GM12878 (cell line): ENCODE measurements around the gene INHA. TPM values are rescaled to one million over a fixed set of nuclear protein-coding genes. Genes with fewer than 3 reads are reported as not detected.

Experiments used
- ATAC-seq: fragments of 200-7000 bp; cut with Tn5 transposase; 3 replicates; pipeline ENCODE4 v1.9.1; 2020; ENCODE audit warnings: mild to moderate bottlenecking, moderate library complexity
- BruUV-seq: library from RNA; stranded (reverse); fragments of 400-500 nt; replicated peaks from 2 replicates; lab custom pipeline; 2021; lab: Mats Ljungman, UMichigan
- CTCF ChIA-PET: fragments of 300-600 bp; sonication (Branson Sonifier 250); formaldehyde crosslinking; extraction: SDS; loops from one replicate; lab custom pipeline; 2021; ENCODE audit warnings: inconsistent platforms; lab: Yijun Ruan, JAX
- POLR2A ChIA-PET: fragments of 350-600 bp; formaldehyde crosslinking; extraction: SDS; loops from one replicate; lab custom pipeline; 2021; ENCODE audit warnings: inconsistent platforms; lab: Charles Lee
- RAD21 ChIA-PET: fragments of 300-600 bp; sonication (Branson Sonifier 250); formaldehyde crosslinking; loops from one replicate; lab custom pipeline; 2023; ENCODE audit warnings: antibody characterized with exemption; ENCODE audit not compliant: unreplicated experiment; lab: Charles Lee
- SMC1A ChIA-PET: fragments of 300-600 bp; sonication (Branson Sonifier 250); formaldehyde crosslinking; loops from one replicate; lab custom pipeline; 2023; ENCODE audit not compliant: unreplicated experiment, uncharacterized antibody; lab: Charles Lee
- DNase-seq: peaks from one replicate; pipeline ENCODE4 v3.0.0-alpha.2; 2011; ENCODE audit warnings: low read depth, low spot score
- FAIRE-seq: peaks from 3 replicates; lab custom pipeline; 2011; peaks lifted over from hg19 to GRCh38; lab: Jason Lieb, UNC
- H2AFZ ChIP-seq: 2 replicates; pipeline ENCODE4 v1.6.0; 2011; ENCODE audit warnings: low read depth, low read length, control low read depth; ENCODE audit not compliant: control insufficient read depth
- H3K27ac ChIP-seq: 2 replicates; pipeline ENCODE4 v1.5.1; 2011; ENCODE audit warnings: control low read depth; ENCODE audit not compliant: control insufficient read depth, insufficient read depth
- H3K27me3 ChIP-seq, 2 experiments: replicated peaks in 1 of 2; 2 replicates each; pipeline versions ENCODE4 v1.6.0 to v1.6.1; 2011; ENCODE audit warnings: low read length in 1 of 2; ENCODE audit not compliant: control insufficient read depth in 2 of 2, insufficient read depth in 2 of 2
- H3K36me3 ChIP-seq, 2 experiments: 2 replicates each; pipeline ENCODE4 v1.5.1; 2011; ENCODE audit warnings: low read length in 1 of 2; ENCODE audit not compliant: control insufficient read depth in 2 of 2, insufficient read depth in 2 of 2
- H3K4me1 ChIP-seq: 2 replicates; pipeline ENCODE4 v1.6.1; 2011; ENCODE audit warnings: mild to moderate bottlenecking, low read length, moderate library complexity, mixed read lengths; ENCODE audit not compliant: control insufficient read depth, insufficient read depth
- H3K4me2 ChIP-seq: 2 replicates; pipeline ENCODE4 v1.6.0; 2011; ENCODE audit warnings: control low read depth; ENCODE audit not compliant: control insufficient read depth, insufficient read depth
- H3K4me3 ChIP-seq: fragments of 200-600 bp; sonication (generic); 2 replicates; pipeline ENCODE4 v1.5.1; 2016
- H3K79me2 ChIP-seq: 2 replicates; pipeline ENCODE4 v1.6.0; 2011; ENCODE audit warnings: low read length; ENCODE audit not compliant: control insufficient read depth, insufficient read depth
- H3K9ac ChIP-seq: 2 replicates; pipeline ENCODE4 v1.8.0; 2011; ENCODE audit warnings: low read length, control low read depth, mixed read lengths; ENCODE audit not compliant: control insufficient read depth, insufficient read depth
- H3K9me3 ChIP-seq: replicated peaks from 3 replicates; pipeline ENCODE4 v1.5.1; 2011; ENCODE audit warnings: mild to moderate bottlenecking, low read length; ENCODE audit not compliant: control insufficient read depth, insufficient read depth
- H4K20me1 ChIP-seq: 2 replicates; pipeline ENCODE4 v1.6.0; 2011; ENCODE audit not compliant: control insufficient read depth, insufficient read depth
- ASH2L ChIP-seq: fragments of 300-600, 200-600 bp; sonication (generic); IDR thresholded peaks from 2 replicates; pipeline ENCODE4 v1.6.1; 2017; ENCODE audit warnings: low read depth, mild to moderate bottlenecking, borderline replicate concordance
- BACH1 ChIP-seq: fragments of 450-650 bp; IDR thresholded peaks from 2 replicates; pipeline ENCODE4 v1.6.1; 2017; ENCODE audit warnings: mild to moderate bottlenecking, borderline replicate concordance
- BHLHE40 ChIP-seq, 2 experiments: fragments of 450-650 bp in 1 of 2; IDR thresholded peaks; 2 replicates each; pipeline ENCODE4 v1.6.1; 2011 to 2017; ENCODE audit warnings: low read depth in 2 of 2, borderline replicate concordance in 1 of 2, improper control_type of control experiment in 1 of 2, low read length in 1 of 2, mild to moderate bottlenecking in 1 of 2
- EED ChIP-seq: sonication (generic); IDR thresholded peaks from 2 replicates; pipeline ENCODE4 v1.6.1; 2016; ENCODE audit warnings: antibody characterized with exemption, low read depth
- IKZF1 ChIP-seq: fragments of 450-650 bp; conservative IDR thresholded peaks from 2 replicates; pipeline ENCODE4 v1.6.1; 2017; ENCODE audit warnings: antibody characterized with exemption, mild to moderate bottlenecking
- MEF2B ChIP-seq: fragments of 450-650 bp; IDR thresholded peaks from 2 replicates; pipeline ENCODE4 v1.6.1; 2018; ENCODE audit warnings: mild to moderate bottlenecking, moderate library complexity; ENCODE audit not compliant: partially characterized antibody, poor library complexity, severe bottlenecking
- NRF1 ChIP-seq: conservative IDR thresholded peaks from 2 replicates; pipeline ENCODE4 v1.6.1; 2011; ENCODE audit warnings: mild to moderate bottlenecking, low read depth, low read length, improper control_type of control experiment
- POLR2AphosphoS5 ChIP-seq: IDR thresholded peaks from 2 replicates; pipeline ENCODE4 v1.6.1; 2011; ENCODE audit warnings: mild to moderate bottlenecking, low read length, inconsistent platforms
- RAD21 ChIP-seq: IDR thresholded peaks from 2 replicates; pipeline ENCODE4 v1.6.1; 2011; ENCODE audit warnings: mild to moderate bottlenecking, low read depth, low read length, moderate library complexity; ENCODE audit not compliant: insufficient read depth
- RAD51 ChIP-seq: fragments of 450-650 bp; IDR thresholded peaks from 2 replicates; pipeline ENCODE4 v1.6.1; 2016; ENCODE audit warnings: moderate library complexity, mild to moderate bottlenecking, inconsistent platforms
- SMC3 ChIP-seq: IDR thresholded peaks from 2 replicates; pipeline ENCODE4 v1.6.1; 2011; ENCODE audit warnings: low read length, improper control_type of control experiment, borderline replicate concordance
- YY1 ChIP-seq: IDR thresholded peaks from 2 replicates; pipeline ENCODE4 v1.6.1; 2011; ENCODE audit warnings: low read depth, mild to moderate bottlenecking, low read length
- WGBS: methylation state at CpG from one replicate; pipeline ENCODE4 v1.1.6; 2016; ENCODE audit warnings: low lambda C conversion rate; ENCODE audit not compliant: insufficient replicate concordance, insufficient coverage; ENCODE audit errors: missing lambda C conversion rate; 5-methylcytosine and 5-hydroxymethylcytosine counted together
- in situ Hi-C: fragments of 300-500 bp; cut with MboI; formaldehyde crosslinking; loops from 9 replicates; pipeline ENCODE4 v1.14.3; 2018; ENCODE audit warnings: mixed read lengths
- intact Hi-C: fragments of 100-400 bp; cut with micrococcal nuclease; formaldehyde crosslinking; loops from one replicate; pipeline ENCODE4 v1.14.2; 2022; ENCODE audit not compliant: unreplicated experiment
- polyA plus RNA-seq, 11 experiments: library from polyadenylated mRNA; depleted of rRNA in 4 of 11; unstranded in 6 of 11; stranded (reverse) in 5 of 11; fragments of >200 nt; fragmentation: Nextera tagmentation in 4 of 11; fragmentation: Illumina TruSeq in 1 of 11; extraction: Ambion mirVana in 4 of 11; extraction: Trizol in 1 of 11; gene quantifications; 1 replicate in 1 of 11; 2 replicates in 10 of 11; pipeline versions ENCODE4 v1.2.1 to v1.2.3, GENCODE V29; 2011 to 2016; ENCODE audit warnings: inconsistent platforms in 2 of 11, missing spikeins in 2 of 11, low read depth in 1 of 11
- total RNA-seq, 4 experiments: library from RNA; depleted of rRNA in 3 of 4; stranded (reverse); fragments of >200 nt in 3 of 4; fragmentation: Illumina TruSeq in 1 of 4; extraction: Trizol in 1 of 4; gene quantifications; 2 replicates each; pipeline versions ENCODE4 v1.2.1 to v1.2.3, GENCODE V29; 2013 to 2021
- TF ChIP-seq, protein P1 (sequence below), 3 experiments: IDR thresholded peaks in 2 of 3; conservative IDR thresholded peaks in 1 of 3; 2 replicates each; pipeline ENCODE4 v1.5.1; 2011; ENCODE audit warnings: low read depth in 3 of 3, low read length in 3 of 3, mild to moderate bottlenecking in 3 of 3, control low read depth in 2 of 3, moderate library complexity in 2 of 3, inconsistent platforms in 1 of 3, mixed read lengths in 1 of 3; ENCODE audit not compliant: control insufficient read depth in 2 of 3, insufficient read depth in 1 of 3; ENCODE audit errors: extremely low read depth in 1 of 3
- TF ChIP-seq, protein P2 (sequence below): fragments of 450-650 bp; IDR thresholded peaks from 2 replicates; pipeline ENCODE4 v1.6.1; 2017; ENCODE audit warnings: mild to moderate bottlenecking, moderate library complexity
- TF ChIP-seq, protein P3 (sequence below): IDR thresholded peaks from 2 replicates; pipeline ENCODE4 v1.6.1; 2012; ENCODE audit warnings: low read depth, low read length, improper control_type of control experiment

The INHA gene
- total and polyA plus RNA-seq, 10 of the 15 experiments (the other 5 are each of a cell fraction or from before 2014, with no cell fraction given): not detected

DNA sequence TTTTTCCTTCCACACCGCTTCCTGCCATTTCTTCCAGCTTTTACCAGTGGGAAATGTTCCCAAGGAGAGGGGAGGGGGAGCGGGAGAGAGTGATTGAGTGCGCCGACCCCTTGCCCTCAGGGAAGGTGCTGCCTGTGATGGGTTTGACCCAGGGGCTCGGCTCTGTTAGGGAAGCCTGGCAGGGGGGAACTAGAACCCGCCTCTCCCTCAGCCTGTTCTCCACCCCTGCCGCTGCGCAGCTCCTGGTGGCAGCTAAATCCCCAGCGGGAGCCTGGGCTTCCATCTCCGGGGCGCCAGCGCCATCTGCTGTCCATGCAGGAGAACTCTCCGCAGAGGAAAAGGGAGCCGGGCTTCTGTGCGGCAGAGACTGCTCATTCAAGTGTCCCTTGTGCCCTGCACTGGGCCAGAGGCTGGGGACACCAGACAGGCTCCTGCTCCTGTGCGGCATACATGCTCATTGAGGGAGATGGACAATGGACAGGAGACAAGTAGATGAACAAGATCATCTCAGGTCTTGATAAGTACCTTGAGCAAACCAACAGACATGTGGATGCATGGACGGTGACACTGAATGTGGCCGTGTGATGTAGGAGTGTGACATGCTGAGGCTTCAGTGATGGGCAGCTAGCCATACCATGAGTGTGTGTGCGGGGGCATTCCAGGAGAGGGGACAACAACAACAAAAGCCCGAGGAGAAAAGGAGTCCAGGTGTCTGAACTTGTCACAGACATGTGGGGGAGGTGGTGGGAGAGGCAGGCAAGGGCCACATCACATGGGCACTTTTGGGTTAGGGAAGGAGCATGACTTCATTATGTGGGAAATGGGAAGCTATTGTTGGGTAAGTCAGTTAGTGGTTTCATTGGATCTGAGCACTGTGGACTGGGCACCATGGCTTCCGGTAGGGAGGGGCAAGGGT lies 41.8 kb upstream of the INHA start:
- peaks cover 6 to 16% of the 10 kb centered on the region in 2 experiments for H3K27me3 ChIP-seq
- intact Hi-C loops: loop anchor here (1.0 kb wide), 4 partner anchors 35 to 127 kb away; no protein-coding TSS in a partner anchor
- no peak for DNase-seq
- ChIA-PET POLR2A (no interaction called here), SMC1A (interaction anchor here (0.7 to 4.3 kb wide), 17 partner anchors 8 to 159 kb away, joined by 3 to 41 read pairs (median 3); partner anchors contain the start of genes CHPF, GMPPA, STK11IP and TMEM198), RAD21 (interaction anchor here (0.6 to 2.7 kb wide), 21 partner anchors 11 to 159 kb away, joined by 3 to 42 read pairs (median 4); partner anchors contain the start of gene GMPPA), CTCF (interaction anchor here (0.6 to 10.8 kb wide), 33 partner anchors 8 to 371 kb away, joined by 3 to 224 read pairs (median 4); partner anchors contain the start of gene GMPPA)
- BruUV-seq: no TSS peak
- H3K9ac ChIP-seq: no peak overlapping the region
- FAIRE-seq: peak; percentile 96
- no peak overlapping the region for H3K4me2 ChIP-seq
- in situ Hi-C loops: loop anchor here (5.0 kb wide), 1 partner anchor 128 kb away; no protein-coding TSS in a partner anchor
- H3K4me3 ChIP-seq: no peak overlapping the region
- H3K9me3 ChIP-seq: no peaks in the 10 kb centered on the region
- 8% methylated on average over 20 of the region's 21 CpGs for WGBS
- H2AFZ ChIP-seq: no peak overlapping the region
- ATAC-seq: peak; percentile 98
- H3K27ac ChIP-seq: no peak overlapping the region
- H3K79me2 ChIP-seq: no peaks in the 10 kb centered on the region
- H3K4me1 ChIP-seq: no peaks in the 10 kb centered on the region
- no peaks in the 10 kb centered on the region; the same call in 1 of the 2 replicates for H4K20me1 ChIP-seq
- no peaks in the 10 kb centered on the region for H3K36me3 ChIP-seq
- TF ChIP-seq RAD21 (peak; percentile 99), MEF2B (peak; percentile 45), ASH2L (no peak), NRF1 (0 out of 2 replicates have a peak, but pooled peaks have one; percentile 22), RAD51 (no peak), IKZF1 (0 out of 2 replicates have a peak, but pooled peaks have one; percentile 13), BHLHE40 (IDR thresholded peaks at IDR 0.05; ENCODE audit: borderline replicate concordance in 1 of 2, low read depth in 2 of 2, low read length in 1 of 2) (no peak), SMC3 (peak; percentile 96), POLR2AphosphoS5 (no peak), YY1 (peak; percentile 66; the same call in 1 of the 2 replicates), EED (no peak), BACH1 (no peak)
- TF ChIP-seq, protein P1, sequence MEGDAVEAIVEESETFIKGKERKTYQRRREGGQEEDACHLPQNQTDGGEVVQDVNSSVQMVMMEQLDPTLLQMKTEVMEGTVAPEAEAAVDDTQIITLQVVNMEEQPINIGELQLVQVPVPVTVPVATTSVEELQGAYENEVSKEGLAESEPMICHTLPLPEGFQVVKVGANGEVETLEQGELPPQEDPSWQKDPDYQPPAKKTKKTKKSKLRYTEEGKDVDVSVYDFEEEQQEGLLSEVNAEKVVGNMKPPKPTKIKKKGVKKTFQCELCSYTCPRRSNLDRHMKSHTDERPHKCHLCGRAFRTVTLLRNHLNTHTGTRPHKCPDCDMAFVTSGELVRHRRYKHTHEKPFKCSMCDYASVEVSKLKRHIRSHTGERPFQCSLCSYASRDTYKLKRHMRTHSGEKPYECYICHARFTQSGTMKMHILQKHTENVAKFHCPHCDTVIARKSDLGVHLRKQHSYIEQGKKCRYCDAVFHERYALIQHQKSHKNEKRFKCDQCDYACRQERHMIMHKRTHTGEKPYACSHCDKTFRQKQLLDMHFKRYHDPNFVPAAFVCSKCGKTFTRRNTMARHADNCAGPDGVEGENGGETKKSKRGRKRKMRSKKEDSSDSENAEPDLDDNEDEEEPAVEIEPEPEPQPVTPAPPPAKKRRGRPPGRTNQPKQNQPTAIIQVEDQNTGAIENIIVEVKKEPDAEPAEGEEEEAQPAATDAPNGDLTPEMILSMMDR (IDR thresholded peaks at IDR 0.05 in 2 of 3, conservative IDR thresholded peaks at IDR 0.05 in 1 of 3; ENCODE audit: control insufficient read depth in 2 of 3, extremely low read depth in 1 of 3, insufficient read depth in 1 of 3, low read depth in 3 of 3, low read length in 3 of 3): peak; percentile 93 to 99 (median 94); a peak in 5 of 6 replicates
- TF ChIP-seq, protein P2, sequence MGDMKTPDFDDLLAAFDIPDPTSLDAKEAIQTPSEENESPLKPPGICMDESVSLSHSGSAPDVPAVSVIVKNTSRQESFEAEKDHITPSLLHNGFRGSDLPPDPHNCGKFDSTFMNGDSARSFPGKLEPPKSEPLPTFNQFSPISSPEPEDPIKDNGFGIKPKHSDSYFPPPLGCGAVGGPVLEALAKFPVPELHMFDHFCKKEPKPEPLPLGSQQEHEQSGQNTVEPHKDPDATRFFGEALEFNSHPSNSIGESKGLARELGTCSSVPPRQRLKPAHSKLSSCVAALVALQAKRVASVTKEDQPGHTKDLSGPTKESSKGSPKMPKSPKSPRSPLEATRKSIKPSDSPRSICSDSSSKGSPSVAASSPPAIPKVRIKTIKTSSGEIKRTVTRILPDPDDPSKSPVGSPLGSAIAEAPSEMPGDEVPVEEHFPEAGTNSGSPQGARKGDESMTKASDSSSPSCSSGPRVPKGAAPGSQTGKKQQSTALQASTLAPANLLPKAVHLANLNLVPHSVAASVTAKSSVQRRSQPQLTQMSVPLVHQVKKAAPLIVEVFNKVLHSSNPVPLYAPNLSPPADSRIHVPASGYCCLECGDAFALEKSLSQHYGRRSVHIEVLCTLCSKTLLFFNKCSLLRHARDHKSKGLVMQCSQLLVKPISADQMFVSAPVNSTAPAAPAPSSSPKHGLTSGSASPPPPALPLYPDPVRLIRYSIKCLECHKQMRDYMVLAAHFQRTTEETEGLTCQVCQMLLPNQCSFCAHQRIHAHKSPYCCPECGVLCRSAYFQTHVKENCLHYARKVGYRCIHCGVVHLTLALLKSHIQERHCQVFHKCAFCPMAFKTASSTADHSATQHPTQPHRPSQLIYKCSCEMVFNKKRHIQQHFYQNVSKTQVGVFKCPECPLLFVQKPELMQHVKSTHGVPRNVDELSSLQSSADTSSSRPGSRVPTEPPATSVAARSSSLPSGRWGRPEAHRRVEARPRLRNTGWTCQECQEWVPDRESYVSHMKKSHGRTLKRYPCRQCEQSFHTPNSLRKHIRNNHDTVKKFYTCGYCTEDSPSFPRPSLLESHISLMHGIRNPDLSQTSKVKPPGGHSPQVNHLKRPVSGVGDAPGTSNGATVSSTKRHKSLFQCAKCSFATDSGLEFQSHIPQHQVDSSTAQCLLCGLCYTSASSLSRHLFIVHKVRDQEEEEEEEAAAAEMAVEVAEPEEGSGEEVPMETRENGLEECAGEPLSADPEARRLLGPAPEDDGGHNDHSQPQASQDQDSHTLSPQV: 0 out of 2 replicates have a peak, but pooled peaks have one; percentile 33
- TF ChIP-seq, protein P3, sequence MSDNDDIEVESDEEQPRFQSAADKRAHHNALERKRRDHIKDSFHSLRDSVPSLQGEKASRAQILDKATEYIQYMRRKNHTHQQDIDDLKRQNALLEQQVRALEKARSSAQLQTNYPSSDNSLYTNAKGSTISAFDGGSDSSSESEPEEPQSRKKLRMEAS: 0 out of 2 replicates have a peak, but pooled peaks have one; percentile 23
